Skeletal muscle tissue (tissue), 2 donors: ENCODE measurements around the gene ZNF428. TPM values are rescaled to one million over a fixed set of nuclear protein-coding genes. Genes with fewer than 3 reads are reported as not detected.

Experiments used
- small RNA-seq: library from RNA; depleted of rRNA; stranded (forward); fragments of <200 nt; gene quantifications from one replicate; pipeline ENCODE3, GENCODE V24; 2014
- total RNA-seq: library from RNA; depleted of rRNA; stranded (reverse); fragments of >200 nt; gene quantifications from one replicate; pipeline ENCODE4 v1.2.3, GENCODE V29; 2014

Gene ZNF428
- total RNA-seq, 1 donor from 2014 or later: 44.9 TPM

Small RNA genes within 50 kb of the gene (small RNA-seq; reads per million reads assigned to genes)
- not detected for gene RN7SL368P

Other genes with a start within 250 kb of the ZNF428 start
- not detected for gene TEX101, start 204.7 kb downstream of the ZNF428 start, total RNA-seq
- gene LYPD3, start 154.0 kb downstream of the ZNF428 start, total RNA-seq: not detected
- gene PHLDB3, start 114.9 kb downstream of the ZNF428 start, total RNA-seq: 4.7 TPM
- 32.4 TPM for gene ETHE1, start 92.4 kb downstream of the ZNF428 start, total RNA-seq
- not detected for gene ZNF575, start 86.4 kb downstream of the ZNF428 start, total RNA-seq
- gene XRCC1, start 44.1 kb downstream of the ZNF428 start, total RNA-seq: 7.3 TPM
- gene PINLYP, start 43.8 kb downstream of the ZNF428 start, total RNA-seq: 6.8 TPM
- gene IRGQ, start 23.5 kb downstream of the ZNF428 start, total RNA-seq: 24.5 TPM
- 6.8 TPM for gene ZNF576, start 23.0 kb downstream of the ZNF428 start, total RNA-seq
- gene SRRM5, start 7.5 kb downstream of the ZNF428 start, total RNA-seq: not detected
- gene CADM4, start 20.2 kb upstream of the ZNF428 start, total RNA-seq: 7.8 TPM
- gene PLAUR, start 50.5 kb upstream of the ZNF428 start, total RNA-seq: 2.1 TPM
- gene IRGC, start 96.4 kb upstream of the ZNF428 start, total RNA-seq: not detected
- 6.3 TPM for gene SMG9, start 135.3 kb upstream of the ZNF428 start, total RNA-seq
- gene KCNN4, start 161.3 kb upstream of the ZNF428 start, total RNA-seq: 1.0 TPM
- gene LYPD5, start 182.8 kb upstream of the ZNF428 start, total RNA-seq: not detected
- gene ZNF283, start 207.7 kb upstream of the ZNF428 start, total RNA-seq: 21.4 TPM